Pancreas (tissue), 10 donors: ENCODE data around the gene NSRP1. TPM values are rescaled to one million over a fixed set of nuclear protein-coding genes. Genes with fewer than 3 reads are reported as not detected.

ENCODE experiments used
- ATAC-seq, 4 donors: fragments of 200-7000 bp; cut with Tn5 transposase; one replicate each; pipeline versions ENCODE4 v1.8.0 to v1.9.1; 2020; ENCODE audit warnings: mild to moderate bottlenecking in 4 of 4, moderate library complexity in 4 of 4
- DNase-seq, 6 donors: peaks; one replicate each; pipeline ENCODE4 v3.0.0-alpha.2; 2020
- FAIRE-seq: peaks from 2 replicates; lab custom pipeline; 2012; peaks lifted over from hg19 to GRCh38; lab: Jason Lieb, UNC
- H3K27ac ChIP-seq, 4 donors: fragments of 200-600 bp; sonication (generic); 1 replicate in 3 of 4; 2 replicates in 1 of 4; pipeline versions ENCODE4 v1.5.0 to v1.8.0; 2020
- H3K27me3 ChIP-seq, 4 donors: fragments of 200-600 bp; one replicate each; pipeline ENCODE4 v1.8.0; 2021
- H3K36me3 ChIP-seq, 3 donors: fragments of 200-600 bp; sonication (generic) in 1 of 3; one replicate each; pipeline versions ENCODE4 v1.5.0 to v1.8.0; 2020 to 2021
- H3K4me1 ChIP-seq, 3 donors: fragments of 200-600 bp; one replicate each; pipeline ENCODE4 v1.8.0; 2021
- H3K4me3 ChIP-seq, 4 donors: fragments of 200-600 bp; sonication (generic) in 2 of 4; one replicate each; pipeline versions ENCODE4 v1.5.0 to v1.8.0; 2020 to 2021
- H3K9me3 ChIP-seq, 4 donors: fragments of 200-600 bp; one replicate each; pipeline ENCODE4 v1.8.0; 2021
- WGBS, 2 donors: extraction: QIAGEN DNeasy Blood & Tissue Kit; methylation state at CpG; one replicate each; pipeline ENCODE4 v1.1.7; 2013; 5-methylcytosine and 5-hydroxymethylcytosine counted together
- intact Hi-C, 3 donors: fragments of 100-400 bp; cut with DNase I; formaldehyde crosslinking; loops; one replicate each; pipeline versions ENCODE4 v1.11.1 to v1.14.2; 2022
- polyA plus RNA-seq, 2 donors: library from polyadenylated mRNA; stranded (reverse); fragments of 200-250 nt; gene quantifications; one replicate each; pipeline ENCODE4 v1.2.3, GENCODE V29; 2013
- total RNA-seq, 6 donors: library from RNA; stranded (reverse); fragmentation: NEBNext Ultra II Directional in 4 of 6; extraction: Animal tissue kit (Norgen Biotek cat#: 25700) in 4 of 6; gene quantifications; one replicate each; pipeline versions ENCODE4 v1.2.1 to v1.2.4, GENCODE V29; 2021 to 2023
- TF ChIP-seq, protein P1 (sequence below), 4 donors: fragments of 200-600 bp; sonication (generic) in 3 of 4; IDR thresholded peaks; one replicate each; pipeline versions ENCODE4 v1.5.0 to v1.8.0; 2021; ENCODE audit warnings: antibody characterized with exemption in 4 of 4
- donor health status: healthy with polysubstance abuse.
- donor health status: DM: no; HTN: no; CAD: no; lungs with moderate emphysema.
- donor health status: DM: no; HTN: no; CAD: no.
- donor health status: control.
- donor health status: control.
- donor health status: Bipolar disorder and iron deficiency.
- donor health status: DM: yes; HTN: yes; CAD: no.
- donor health status: DM: no; HTN: no; CAD: no.
- donor health status: DM: no; HTN: no; CAD: no.
- donor health status: DM: yes; HTN: yes; CAD: no.

NSRP1 gene
- total and polyA plus RNA-seq, 8 donors: 13.8 to 24.2 (median 15.2) TPM

DNA sequence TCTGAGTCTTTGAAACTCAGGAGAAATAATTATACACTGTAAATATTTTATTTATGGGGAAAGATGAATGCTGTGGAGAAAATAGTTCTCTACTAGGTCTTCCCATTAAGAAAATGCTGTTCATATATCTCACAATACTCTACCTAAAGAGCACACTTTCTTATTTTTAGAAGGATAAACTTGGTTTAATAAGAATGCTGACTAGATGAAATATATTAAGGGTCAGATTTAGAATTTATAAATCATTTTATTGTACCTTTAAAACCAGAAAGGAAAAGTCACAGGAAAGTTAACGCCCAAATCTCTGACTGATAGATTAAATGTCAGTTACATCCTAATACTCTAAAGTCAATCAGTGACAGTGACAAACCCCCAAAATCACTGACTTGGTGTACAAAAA, 70.1 kb downstream of the NSRP1 start:
- Histone ChIP-seq H3K4me3 (no peak overlapping the region), H3K9me3 (no peaks in the 10 kb centered on the region), H3K36me3 (peaks cover 3 to 39% (median 16%) of the 10 kb centered on the region in 3 donors), H3K4me1 (no peaks in the 10 kb centered on the region), H3K27ac (no peak overlapping the region), H3K27me3 (no peaks in the 10 kb centered on the region)
- intact Hi-C loops: no loop called here
- ATAC-seq (no peak), DNase-seq (no peak), FAIRE-seq (no peak)
- 88 to 90% methylated on average over 1 of the region's 1 CpG for WGBS, 2 donors
- TF ChIP-seq, protein P1, sequence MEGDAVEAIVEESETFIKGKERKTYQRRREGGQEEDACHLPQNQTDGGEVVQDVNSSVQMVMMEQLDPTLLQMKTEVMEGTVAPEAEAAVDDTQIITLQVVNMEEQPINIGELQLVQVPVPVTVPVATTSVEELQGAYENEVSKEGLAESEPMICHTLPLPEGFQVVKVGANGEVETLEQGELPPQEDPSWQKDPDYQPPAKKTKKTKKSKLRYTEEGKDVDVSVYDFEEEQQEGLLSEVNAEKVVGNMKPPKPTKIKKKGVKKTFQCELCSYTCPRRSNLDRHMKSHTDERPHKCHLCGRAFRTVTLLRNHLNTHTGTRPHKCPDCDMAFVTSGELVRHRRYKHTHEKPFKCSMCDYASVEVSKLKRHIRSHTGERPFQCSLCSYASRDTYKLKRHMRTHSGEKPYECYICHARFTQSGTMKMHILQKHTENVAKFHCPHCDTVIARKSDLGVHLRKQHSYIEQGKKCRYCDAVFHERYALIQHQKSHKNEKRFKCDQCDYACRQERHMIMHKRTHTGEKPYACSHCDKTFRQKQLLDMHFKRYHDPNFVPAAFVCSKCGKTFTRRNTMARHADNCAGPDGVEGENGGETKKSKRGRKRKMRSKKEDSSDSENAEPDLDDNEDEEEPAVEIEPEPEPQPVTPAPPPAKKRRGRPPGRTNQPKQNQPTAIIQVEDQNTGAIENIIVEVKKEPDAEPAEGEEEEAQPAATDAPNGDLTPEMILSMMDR (IDR thresholded peaks at IDR 0.05): no peak

DNA sequence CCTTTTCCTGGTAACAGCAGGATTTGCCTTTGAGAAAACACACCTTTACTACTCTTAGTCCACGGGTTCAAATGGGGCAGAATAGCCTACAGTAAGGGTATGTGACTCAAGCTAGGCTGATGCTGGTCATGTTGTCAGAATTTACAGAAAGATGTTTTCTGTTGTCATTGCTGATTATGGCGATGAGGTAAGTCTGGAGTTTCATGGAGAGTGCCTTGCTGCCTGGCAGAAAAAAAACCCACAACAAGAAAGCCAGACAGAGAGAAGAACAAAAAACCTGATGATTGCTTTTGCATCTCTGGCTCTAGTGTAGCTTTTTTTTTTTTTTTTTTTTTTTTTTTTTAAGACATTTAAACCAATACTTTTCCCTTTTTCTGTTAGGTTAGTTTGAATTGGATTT, 71.0 kb downstream of the NSRP1 start:
- Histone ChIP-seq H3K27ac (no peak overlapping the region), H3K4me3 (no peak overlapping the region), H3K27me3 (no peaks in the 10 kb centered on the region), H3K36me3 (peaks cover 3 to 31% (median 16%) of the 10 kb centered on the region in 3 donors), H3K9me3 (no peaks in the 10 kb centered on the region), H3K4me1 (no peaks in the 10 kb centered on the region)
- ATAC-seq (no peak), DNase-seq (no peak), FAIRE-seq (no peak)
- intact Hi-C loops: no loop called here
- TF ChIP-seq, protein P1 (IDR thresholded peaks at IDR 0.05): no peak
- 91 to 92% methylated on average over 2 of the region's 2 CpGs for WGBS, 2 donors

DNA sequence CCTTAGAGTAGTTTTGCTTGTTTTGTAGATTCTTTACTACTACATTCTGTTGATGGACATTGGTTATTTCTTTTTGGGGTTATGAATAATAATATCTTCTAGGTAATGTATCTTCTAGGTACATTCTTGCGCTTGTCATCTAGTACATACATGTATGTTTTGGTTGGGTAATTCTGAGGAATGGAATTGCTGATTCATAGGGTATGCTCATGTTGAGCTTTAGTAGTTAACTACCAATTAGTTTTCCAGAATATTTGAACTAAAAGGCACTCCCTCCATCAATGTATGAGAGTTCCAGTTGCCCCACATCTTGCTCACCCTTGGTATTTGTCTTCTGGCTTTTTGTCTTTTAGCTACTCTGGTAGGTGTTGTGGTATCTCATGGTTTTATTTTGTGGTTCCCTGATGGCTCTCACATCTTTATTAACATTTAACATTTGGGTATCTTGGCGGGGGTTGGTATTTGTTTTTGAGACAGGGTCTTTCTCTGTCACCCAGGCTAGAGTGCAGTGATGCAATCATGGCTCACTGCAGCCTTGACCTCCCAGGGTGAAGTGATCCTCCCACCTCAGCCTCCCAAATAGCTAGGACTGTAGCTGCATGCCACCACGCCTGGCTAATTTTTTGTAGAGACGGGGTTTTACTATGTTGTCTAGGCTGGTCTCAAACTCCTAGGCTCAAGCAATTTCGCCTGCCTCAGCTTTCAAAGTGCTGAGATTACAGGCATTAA, 71.8 kb downstream of the NSRP1 start:
- Histone ChIP-seq H3K27ac (no peak overlapping the region), H3K9me3 (no peaks in the 10 kb centered on the region), H3K4me1 (no peaks in the 10 kb centered on the region), H3K4me3 (no peak overlapping the region), H3K36me3 (peaks cover 3 to 24% (median 16%) of the 10 kb centered on the region in 3 donors), H3K27me3 (no peaks in the 10 kb centered on the region)
- 96 to 97% methylated on average over 5 of the region's 5 CpGs for WGBS, 2 donors
- DNase-seq: no peak
- no peak for FAIRE-seq
- intact Hi-C loops: no loop called here
- TF ChIP-seq, protein P1 (IDR thresholded peaks at IDR 0.05): no peak
- no peak for ATAC-seq

DNA sequence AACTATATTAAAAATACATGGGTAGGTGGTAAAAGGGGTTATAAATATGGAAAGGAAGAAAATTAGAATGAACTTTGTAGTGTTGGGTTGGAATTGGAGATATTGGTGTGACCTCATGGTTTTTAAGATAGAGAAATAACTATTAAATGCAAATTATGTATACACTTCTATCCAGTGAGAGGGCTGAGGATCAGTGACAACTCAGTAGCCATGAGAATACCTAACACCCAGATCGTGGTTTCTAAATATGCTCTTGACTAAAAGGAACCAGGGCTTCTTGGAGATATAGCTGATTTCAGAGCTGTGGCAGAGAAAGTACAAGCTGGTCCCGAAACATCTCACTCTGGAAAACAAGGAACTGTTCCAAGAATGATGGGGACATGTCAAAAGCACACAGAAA, 74.5 kb downstream of the NSRP1 start:
- no peaks in the 10 kb centered on the region for H3K27me3 ChIP-seq
- ATAC-seq (no peak), FAIRE-seq (no peak), DNase-seq (no peak)
- WGBS, 2 donors: 65 to 66% methylated on average over 2 of the region's 2 CpGs
- H3K9me3 ChIP-seq: no peaks in the 10 kb centered on the region
- peaks cover 0 to 3% (median 0%) of the 10 kb centered on the region in 3 donors for H3K36me3 ChIP-seq
- no peaks in the 10 kb centered on the region for H3K4me1 ChIP-seq
- H3K27ac ChIP-seq: no peak overlapping the region
- intact Hi-C loops: no loop called here
- TF ChIP-seq, protein P1 (IDR thresholded peaks at IDR 0.05): no peak
- H3K4me3 ChIP-seq: no peak overlapping the region

DNA sequence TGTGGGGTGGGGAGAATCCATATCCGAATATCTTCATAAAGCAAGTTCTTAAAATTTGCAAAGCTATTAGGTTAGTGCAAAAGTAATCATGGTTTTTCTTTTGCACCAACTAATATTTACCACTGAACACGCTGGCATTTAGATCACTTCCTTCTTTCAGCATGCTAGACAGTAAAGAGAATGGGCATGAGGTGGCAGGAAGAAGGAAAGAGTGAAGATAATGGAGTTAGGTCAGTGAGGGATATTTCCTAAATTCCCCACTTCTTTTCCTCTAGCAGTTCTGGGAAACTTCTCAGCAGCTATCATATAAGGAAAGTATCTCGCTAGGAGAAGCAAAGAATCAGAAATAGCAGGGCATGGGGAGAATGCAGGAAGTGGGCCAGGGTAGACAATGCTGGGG, 79.9 kb downstream of the NSRP1 start:
- intact Hi-C loops: no loop called here
- ATAC-seq (no peak), FAIRE-seq (no peak), DNase-seq (no peak)
- H3K27ac ChIP-seq: no peak overlapping the region
- WGBS, 2 donors: 70 to 76% methylated on average over 3 of the region's 3 CpGs
- no peaks in the 10 kb centered on the region for H3K9me3 ChIP-seq
- TF ChIP-seq, protein P1 (IDR thresholded peaks at IDR 0.05): no peak
- H3K36me3 ChIP-seq: no peaks in the 10 kb centered on the region
- no peak overlapping the region for H3K4me3 ChIP-seq
- H3K4me1 ChIP-seq: no peaks in the 10 kb centered on the region
- H3K27me3 ChIP-seq: no peaks in the 10 kb centered on the region
